Fibroblast of lung (primary cell): ENCODE measurements around the gene KCNJ6. TPM values are rescaled to one million over a fixed set of nuclear protein-coding genes. Genes with fewer than 3 reads are reported as not detected.

Source experiments
- DNase-seq, 2 donors: peaks; one replicate each; pipeline versions ENCODE4 v3.0.0 to v3.0.0-alpha.2; 2010; ENCODE audit warnings: low read depth in 2 of 2
- H2AFZ ChIP-seq: 2 replicates; pipeline ENCODE4 v1.5.1; 2012; ENCODE audit warnings: low read length, control low read depth, inconsistent platforms
- H3K27ac ChIP-seq: 2 replicates; pipeline ENCODE4 v1.5.1; 2011; ENCODE audit warnings: low read length, control low read depth; ENCODE audit not compliant: insufficient read depth
- H3K27me3 ChIP-seq: 2 replicates; pipeline ENCODE4 v1.5.1; 2011; ENCODE audit warnings: mild to moderate bottlenecking, low read length; ENCODE audit not compliant: control insufficient read depth, insufficient read depth
- H3K36me3 ChIP-seq: 2 replicates; pipeline ENCODE4 v1.5.1; 2011; ENCODE audit warnings: low read length; ENCODE audit not compliant: control insufficient read depth, insufficient read depth
- H3K4me1 ChIP-seq: 2 replicates; pipeline ENCODE4 v1.5.1; 2011; ENCODE audit warnings: low read length; ENCODE audit not compliant: control insufficient read depth, insufficient read depth; ENCODE audit errors: extremely low read depth
- H3K4me2 ChIP-seq: 2 replicates; pipeline ENCODE4 v1.5.1; 2011; ENCODE audit warnings: low read length, control low read depth; ENCODE audit not compliant: insufficient read depth; ENCODE audit errors: extremely low read depth
- H3K4me3 ChIP-seq, 4 experiments: fragments of 200-600 bp in 1 of 4; sonication (generic) in 1 of 4; replicated peaks in 1 of 4; 2 replicates each; pipeline ENCODE4 v1.5.1; 2011 to 2016; ENCODE audit warnings: low read length in 4 of 4, low read depth in 3 of 4, mild to moderate bottlenecking in 3 of 4, control low read depth in 2 of 4, inconsistent platforms in 1 of 4, mixed read lengths in 1 of 4; ENCODE audit not compliant: insufficient read depth in 1 of 4; ENCODE audit errors: control extremely low read depth in 1 of 4
- H3K79me2 ChIP-seq: 2 replicates; pipeline ENCODE4 v1.5.1; 2012; ENCODE audit warnings: mild to moderate bottlenecking, low read length, inconsistent platforms; ENCODE audit not compliant: control insufficient read depth, insufficient read depth
- H3K9ac ChIP-seq: 2 replicates; pipeline ENCODE4 v1.5.1; 2011; ENCODE audit warnings: mild to moderate bottlenecking, low read length, control low read depth; ENCODE audit not compliant: insufficient read depth
- H3K9me3 ChIP-seq: 2 replicates; pipeline ENCODE4 v1.5.1; 2012; ENCODE audit warnings: low read depth, low read length; ENCODE audit not compliant: control insufficient read depth, insufficient read depth
- H4K20me1 ChIP-seq: 2 replicates; pipeline ENCODE4 v1.5.1; 2011; ENCODE audit warnings: low read length; ENCODE audit not compliant: control insufficient read depth, insufficient read depth; ENCODE audit errors: extremely low read depth
- CTCF ChIP-seq, 2 donors: IDR thresholded peaks in 1 of 2; conservative IDR thresholded peaks in 1 of 2; 1 replicate in 1 of 2; 2 replicates in 1 of 2; pipeline ENCODE4 v1.5.1; 2011 to 2012; ENCODE audit warnings: low read length in 2 of 2, control low read depth in 1 of 2, inconsistent platforms in 1 of 2, low read depth in 1 of 2, mild to moderate bottlenecking in 1 of 2
- EZH2 ChIP-seq: IDR thresholded peaks from 2 replicates; pipeline ENCODE4 v1.5.1; 2012; ENCODE audit warnings: low read length, control low read depth, mild to moderate bottlenecking; ENCODE audit errors: missing control alignments
- polyA plus RNA-seq, 2 donors: library from polyadenylated mRNA; depleted of rRNA in 1 of 2; stranded (reverse) in 1 of 2; unstranded in 1 of 2; fragments of >200 nt; gene quantifications; 2 replicates each; pipeline ENCODE4 v1.2.1, GENCODE V29; 2011 to 2012; ENCODE audit warnings: missing spikeins in 1 of 2
- total RNA-seq: library from RNA; depleted of rRNA; stranded (reverse); fragments of >200 nt; gene quantifications from 2 replicates; pipeline ENCODE4 v1.2.1, GENCODE V29; 2014

The KCNJ6 gene
- total and polyA plus RNA-seq, 2 donors (not counting 1 experiment from before 2014, with no cell fraction given) = under 0.01 to 7.6 TPM

GRCh38 chr21:37734846-37735245, 181.4 kb downstream of the KCNJ6 start:
- no peak overlapping the region for H2AFZ ChIP-seq
- no peaks in the 10 kb centered on the region for H3K79me2 ChIP-seq
- H3K36me3 ChIP-seq = no peaks in the 10 kb centered on the region
- H3K27ac ChIP-seq = no peak overlapping the region
- no peak overlapping the region for H3K9ac ChIP-seq
- H3K9me3 ChIP-seq = no peaks in the 10 kb centered on the region
- no peak overlapping the region for H3K4me2 ChIP-seq
- DNase-seq = no peak
- H3K27me3 ChIP-seq = no peaks in the 10 kb centered on the region
- TF ChIP-seq CTCF (conservative IDR thresholded peaks at IDR 0.05 in 1 of 2, IDR thresholded peaks at IDR 0.05 in 1 of 2; ENCODE audit: low read depth in 1 of 2, low read length in 2 of 2) (no peak), EZH2 (no peak)
- H3K4me1 ChIP-seq = no peaks in the 10 kb centered on the region
- H4K20me1 ChIP-seq = no peaks in the 10 kb centered on the region
- no peak overlapping the region for H3K4me3 ChIP-seq

DNA sequence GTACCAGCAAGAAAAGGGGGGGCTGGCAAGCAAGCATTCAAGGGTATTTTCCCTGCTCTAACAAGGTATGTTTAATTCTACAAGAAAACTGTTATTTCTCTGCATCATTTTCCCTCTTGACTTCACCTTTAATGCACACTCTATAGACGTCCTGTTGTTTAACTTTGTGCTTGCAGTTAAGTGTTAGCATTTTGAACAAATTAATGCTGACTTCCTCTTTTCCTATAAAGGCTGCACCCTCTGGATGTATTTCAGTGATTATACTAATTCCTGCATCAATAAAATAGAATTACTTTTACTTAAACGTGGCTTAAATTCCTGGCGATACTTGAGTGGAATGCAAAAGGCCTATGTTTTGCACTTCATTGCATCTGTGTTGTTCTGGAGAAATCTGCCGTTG, 183.3 kb downstream of the KCNJ6 start:
- no peak overlapping the region for H3K27ac ChIP-seq
- no peak overlapping the region for H3K4me3 ChIP-seq
- H3K36me3 ChIP-seq = no peaks in the 10 kb centered on the region
- no peak for DNase-seq
- no peaks in the 10 kb centered on the region for H3K79me2 ChIP-seq
- H4K20me1 ChIP-seq = no peaks in the 10 kb centered on the region
- H3K9me3 ChIP-seq = no peaks in the 10 kb centered on the region
- no peak overlapping the region for H2AFZ ChIP-seq
- H3K4me1 ChIP-seq = no peaks in the 10 kb centered on the region
- no peak overlapping the region for H3K4me2 ChIP-seq
- H3K27me3 ChIP-seq = peaks cover 2% of the 10 kb centered on the region
- H3K9ac ChIP-seq = no peak overlapping the region
- no peak for TF ChIP-seq CTCF (conservative IDR thresholded peaks at IDR 0.05 in 1 of 2, IDR thresholded peaks at IDR 0.05 in 1 of 2; ENCODE audit: low read depth in 1 of 2, low read length in 2 of 2)
- TF ChIP-seq EZH2 = no peak

- Histone ChIP-seq H4K20me1 (no peaks in the 10 kb centered on the region), H3K4me2 (no peak overlapping the region), H2AFZ (no peak overlapping the region), H3K27ac (no peak overlapping the region), H3K36me3 (no peaks in the 10 kb centered on the region), H3K4me3 (no peak overlapping the region), H3K4me1 (no peaks in the 10 kb centered on the region), H3K27me3 (no peaks in the 10 kb centered on the region), H3K79me2 (no peaks in the 10 kb centered on the region), H3K9me3 (no peaks in the 10 kb centered on the region), H3K9ac (no peak overlapping the region)
- no peak for DNase-seq
- no peak for TF ChIP-seq CTCF (conservative IDR thresholded peaks at IDR 0.05 in 1 of 2, IDR thresholded peaks at IDR 0.05 in 1 of 2; ENCODE audit: low read depth in 1 of 2, low read length in 2 of 2)
- no peak for TF ChIP-seq EZH2
Observed at GRCh38 chr21:37724201-37724600, 192.1 kb downstream of the KCNJ6 start.
